ENCODE data around the gene SP1.
"Not testable (repeated sequence)": the region's sequence is repeated elsewhere in the genome, so short reads cannot be mapped to it uniquely, and the experiment has no call there.

Gene SP1

GRCh38 chr12:53413485-53414204, 33.7 kb downstream of the SP1 start:
- DNase-seq (ENCODE audit: low read depth in 2 of 2) = no peak

DNA sequence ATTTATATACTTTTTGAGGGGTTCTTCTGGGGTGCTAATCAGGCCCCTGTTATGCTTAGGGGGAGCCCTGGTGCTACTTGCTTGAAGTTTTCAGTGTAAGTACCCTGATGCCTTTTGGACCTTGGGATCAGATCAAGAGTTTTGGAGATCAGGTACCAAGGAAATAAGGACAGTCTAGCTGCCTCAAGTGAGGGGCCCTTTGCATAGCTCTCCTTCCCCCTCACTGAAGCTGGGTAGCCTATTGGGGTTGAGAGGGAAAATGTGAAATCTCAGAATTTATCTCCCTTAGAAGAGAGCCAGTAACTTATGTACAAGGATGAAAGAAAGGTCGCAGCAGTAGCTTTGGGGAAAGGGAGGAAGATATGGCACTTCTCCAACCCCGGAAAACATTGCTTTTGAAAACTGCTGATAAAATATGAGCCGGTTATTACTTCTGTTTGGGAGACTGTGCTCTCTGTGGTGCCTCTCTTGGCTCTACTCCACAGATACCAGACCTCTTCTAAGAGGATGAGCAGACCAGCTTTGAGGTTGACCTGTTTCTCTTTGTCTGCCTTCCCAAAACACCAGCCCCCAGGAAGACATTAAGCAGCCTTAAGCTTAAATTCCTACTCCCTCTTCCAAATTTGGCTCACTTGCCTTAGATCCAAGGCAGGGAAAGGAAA, 34.9 kb downstream of the SP1 start:
- no peak for DNase-seq (ENCODE audit: low read depth in 2 of 2)

DNA sequence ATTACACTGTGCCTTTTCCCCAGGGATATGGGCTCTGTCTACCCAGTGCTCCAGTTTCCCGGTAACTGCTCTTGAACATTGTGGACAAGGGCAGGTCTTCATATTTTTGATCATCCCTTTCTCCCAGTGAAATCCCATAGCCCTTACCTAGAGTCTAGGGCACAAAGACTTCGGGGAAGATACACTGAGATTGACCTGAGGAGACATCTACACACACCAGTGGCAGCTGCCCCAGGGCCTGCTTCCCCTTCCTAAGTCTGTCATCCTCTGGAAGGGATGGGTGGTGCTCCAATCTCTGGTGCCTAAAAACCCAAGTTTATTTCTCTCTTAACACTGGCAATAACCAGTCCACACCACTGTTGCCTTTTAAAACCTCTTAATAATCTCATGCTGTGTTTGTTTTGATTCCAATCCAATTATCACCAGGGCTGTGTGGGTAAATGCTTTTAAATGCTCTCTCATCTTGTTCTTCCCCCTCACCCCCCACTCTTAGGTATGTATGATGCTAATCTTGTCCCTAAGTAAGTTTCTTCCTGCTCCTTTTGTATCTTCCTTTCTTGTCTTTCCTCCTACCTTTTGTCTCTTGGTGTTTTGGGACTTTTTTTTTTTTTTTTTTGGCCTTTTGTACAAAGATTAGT, 35.9 kb downstream of the SP1 start:
- DNase-seq (ENCODE audit: low read depth in 2 of 2) = not testable (repeated sequence)

DNA sequence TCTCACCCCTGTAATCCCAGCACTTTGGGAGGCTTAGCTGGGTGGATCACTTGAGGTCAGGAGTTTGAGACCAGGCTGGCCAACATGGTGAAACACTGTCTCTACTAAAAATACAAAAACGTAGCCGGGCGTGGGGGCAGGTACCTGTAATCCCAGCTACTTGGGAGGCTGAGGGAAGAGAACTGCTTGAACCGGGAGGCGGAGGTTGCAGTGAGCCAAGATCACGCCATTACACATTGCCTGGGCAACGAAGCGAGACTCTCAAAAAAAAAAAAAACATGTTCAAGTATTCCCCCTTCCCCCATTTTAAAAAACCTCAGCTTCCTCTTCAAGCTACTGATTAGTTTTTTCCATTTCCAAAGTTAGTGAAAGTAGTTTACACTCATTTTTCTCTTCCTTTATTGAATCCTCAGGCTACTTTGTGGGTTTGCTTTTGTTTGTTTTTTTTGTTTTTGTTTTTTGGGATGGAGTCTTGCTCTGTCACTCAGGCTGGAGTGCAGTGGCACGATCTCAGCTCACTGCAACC, 37.4 kb downstream of the SP1 start:
- DNase-seq (ENCODE audit: low read depth in 2 of 2) = not testable (repeated sequence)

GRCh38 chr12:53418221-53418620, 38.2 kb downstream of the SP1 start:
- DNase-seq (ENCODE audit: low read depth in 2 of 2) = no peak

DNA sequence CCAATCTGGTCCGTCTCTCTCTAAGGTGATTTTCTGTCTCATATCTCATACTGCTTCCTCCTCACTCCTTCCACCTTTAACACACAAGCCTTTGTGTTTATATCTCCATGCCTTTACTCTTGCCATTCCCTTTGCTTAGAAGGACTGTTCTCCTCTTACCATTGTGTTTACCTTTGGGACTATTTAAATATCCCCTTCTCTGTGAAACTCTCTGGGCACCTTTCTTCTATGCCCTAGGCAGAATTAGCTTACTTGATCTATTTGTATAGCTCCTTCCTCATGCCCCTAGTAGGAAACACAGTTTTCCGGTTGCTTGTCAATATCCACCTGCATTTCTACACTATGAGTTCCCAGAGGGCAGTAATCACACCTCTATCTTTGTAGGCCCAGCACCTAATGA, 39.8 kb downstream of the SP1 start:
- no peak for DNase-seq (ENCODE audit: low read depth in 2 of 2)

DNA sequence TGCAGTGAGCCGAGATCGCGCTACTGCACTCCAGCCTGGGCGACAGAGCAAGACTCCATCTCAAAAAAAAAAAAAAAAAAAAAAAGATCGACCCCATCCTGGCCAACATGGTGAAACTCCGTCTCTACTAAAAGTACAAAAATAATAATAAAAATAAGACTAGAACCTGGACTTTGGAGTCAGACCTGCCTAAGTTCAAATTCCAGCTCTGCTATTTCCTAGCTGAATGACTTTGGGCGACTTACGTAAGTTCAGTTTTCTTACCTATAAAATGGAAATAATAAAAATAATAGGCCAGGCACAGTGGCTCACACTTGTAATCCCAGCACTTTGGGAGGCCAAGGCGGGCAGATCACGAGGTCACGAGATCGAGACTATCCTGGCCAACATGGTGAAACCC, 42.3 kb downstream of the SP1 start:
- DNase-seq (ENCODE audit: low read depth in 2 of 2) = not testable (repeated sequence)

DNA sequence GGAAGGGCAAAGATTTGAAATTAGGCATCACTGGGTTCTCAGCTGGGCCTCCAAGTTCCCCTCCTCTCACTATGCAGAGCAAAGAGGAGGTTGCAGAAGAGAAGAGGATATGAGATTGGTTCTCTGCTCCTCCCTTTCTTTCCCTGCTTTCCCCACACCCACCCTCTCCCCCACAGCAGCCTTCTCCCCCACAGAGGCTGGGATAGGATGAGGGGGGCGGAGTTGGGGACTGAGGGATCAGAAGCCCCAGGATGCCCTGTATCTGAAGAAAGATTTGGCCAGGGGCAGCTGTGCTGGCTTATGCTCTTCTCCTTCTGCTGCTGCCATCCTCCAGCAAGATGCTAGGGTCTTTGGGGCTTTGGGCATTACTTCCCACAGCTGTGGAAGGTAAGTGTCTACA, 43.6 kb downstream of the SP1 start, which contains the start of gene AMHR2:
AMHR2 (plus strand) TSS at position 259 of the 400 bp plus-strand sequence; CDS start at position 339, 80 bp downstream.
- no peak for DNase-seq (ENCODE audit: low read depth in 2 of 2)

- DNase-seq (ENCODE audit: low read depth in 2 of 2) = no peak
Observed at GRCh38 chr12:53424626-53425514, 44.9 kb downstream of the SP1 start.

DNA sequence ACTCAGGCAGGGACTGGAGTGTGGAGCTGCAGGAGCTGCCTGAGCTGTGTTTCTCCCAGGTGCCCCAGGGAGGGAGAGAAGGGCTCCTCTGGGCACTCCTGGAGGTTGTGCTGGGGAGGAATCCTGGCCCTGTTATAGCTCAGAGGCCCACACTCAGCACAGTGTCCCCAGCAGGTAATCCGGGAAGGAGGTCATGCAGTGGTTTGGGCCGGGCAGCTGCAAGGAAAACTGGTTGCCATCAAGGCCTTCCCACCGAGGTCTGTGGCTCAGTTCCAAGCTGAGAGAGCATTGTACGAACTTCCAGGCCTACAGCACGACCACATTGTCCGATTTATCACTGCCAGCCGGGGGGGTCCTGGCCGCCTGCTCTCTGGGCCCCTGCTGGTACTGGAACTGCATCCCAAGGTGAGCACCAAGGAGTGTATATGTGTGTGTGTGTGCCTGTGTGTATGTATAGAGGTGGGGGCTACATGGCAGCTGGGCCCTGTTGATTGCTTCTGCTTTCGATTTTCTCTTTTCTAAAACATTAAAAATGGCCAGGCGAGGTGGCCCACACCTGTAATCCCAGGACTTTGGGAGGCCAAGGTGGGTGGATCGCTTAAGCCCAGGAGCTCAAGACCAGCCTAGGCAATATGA, 45.7 kb downstream of the SP1 start:
- DNase-seq (ENCODE audit: low read depth in 2 of 2) = no peak

DNA sequence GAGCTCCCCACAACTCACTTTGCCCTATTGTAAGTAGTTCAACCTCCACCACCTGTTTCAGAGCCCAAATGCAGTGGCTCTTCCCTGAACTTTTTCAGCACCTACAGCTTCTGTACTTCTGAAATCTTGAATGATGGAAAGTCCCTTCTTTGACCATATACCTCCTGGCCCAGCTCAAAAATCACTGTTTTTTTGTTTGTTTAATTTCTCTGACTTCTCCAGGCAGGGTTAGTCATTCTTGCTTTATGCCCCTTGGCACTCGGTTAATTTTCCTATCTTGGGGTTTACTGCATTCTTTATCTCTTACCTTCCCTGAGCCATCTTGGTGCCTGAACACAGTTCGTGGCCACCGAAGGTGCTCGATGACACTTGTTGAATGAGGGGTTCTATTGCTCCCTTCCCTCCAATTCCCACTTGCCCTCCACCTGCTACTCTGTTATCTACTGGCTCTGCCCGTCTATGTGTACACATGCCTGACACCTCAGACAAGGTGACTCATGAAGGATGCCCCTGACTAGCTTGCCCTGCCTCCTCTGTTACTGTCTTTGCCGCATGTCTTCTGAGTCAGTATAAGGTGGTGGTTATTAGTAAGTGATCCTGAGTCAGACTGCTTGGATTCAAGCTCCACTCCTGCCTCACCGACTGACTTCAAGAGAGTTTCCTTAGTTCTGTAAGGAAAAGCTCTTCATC, 48.1 kb downstream of the SP1 start:
- no peak for DNase-seq (ENCODE audit: low read depth in 2 of 2)

GRCh38 chr12:53428741-53429140, 48.8 kb downstream of the SP1 start:
- DNase-seq (ENCODE audit: low read depth in 2 of 2) = no peak

GRCh38 chr12:53430116-53430515, 50.1 kb downstream of the SP1 start:
- no peak for DNase-seq (ENCODE audit: low read depth in 2 of 2)

DNA sequence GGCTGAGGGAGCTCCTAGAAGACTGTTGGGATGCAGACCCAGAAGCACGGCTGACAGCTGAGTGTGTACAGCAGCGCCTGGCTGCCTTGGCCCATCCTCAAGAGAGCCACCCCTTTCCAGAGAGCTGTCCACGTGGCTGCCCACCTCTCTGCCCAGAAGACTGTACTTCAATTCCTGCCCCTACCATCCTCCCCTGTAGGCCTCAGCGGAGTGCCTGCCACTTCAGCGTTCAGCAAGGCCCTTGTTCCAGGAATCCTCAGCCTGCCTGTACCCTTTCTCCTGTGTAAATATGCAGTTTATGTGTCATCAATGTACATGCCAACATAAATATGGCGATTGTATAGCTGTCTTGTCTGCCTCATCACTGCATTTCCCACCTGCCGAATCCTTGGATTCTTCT, 51.2 kb downstream of the SP1 start:
- DNase-seq (ENCODE audit: low read depth in 2 of 2) = no peak

DNA sequence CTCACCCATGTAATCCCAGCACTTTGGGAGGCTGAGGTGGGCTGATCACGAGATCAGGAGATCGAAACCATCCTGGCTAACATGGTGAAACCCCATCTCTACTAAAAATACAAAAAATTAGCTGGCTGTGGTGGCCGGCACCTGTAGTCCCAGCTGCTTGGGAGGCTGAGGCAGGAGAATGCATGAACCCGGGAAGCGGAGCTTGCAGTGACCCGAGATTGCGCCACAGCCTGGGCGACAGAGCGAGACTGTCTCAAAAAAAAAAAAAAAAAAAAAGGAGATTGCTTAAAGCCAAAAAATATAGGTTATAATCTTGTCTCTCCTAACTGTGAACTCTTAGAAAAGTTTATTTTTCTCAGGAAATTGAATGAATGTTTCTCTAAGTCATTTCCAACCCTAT, 55.4 kb downstream of the SP1 start:
- not testable (repeated sequence) for DNase-seq (ENCODE audit: low read depth in 2 of 2)

- DNase-seq (ENCODE audit: low read depth in 2 of 2) = not testable (repeated sequence)
Observed at GRCh38 chr12:53439582-53439981, 59.6 kb downstream of the SP1 start.

GRCh38 chr12:53441040-53441833, 61.3 kb downstream of the SP1 start, which contains the start of gene PRR13:
Gene PRR13, plus strand, starts transcription at chr12:53441734. Its CDS starts 981 bp downstream, at chr12:53442715.
- peak; percentile 94 to 97 for DNase-seq (ENCODE audit: low read depth in 2 of 2)

- DNase-seq (ENCODE audit: low read depth in 2 of 2) = no peak
Observed at GRCh38 chr12:53443955-53444354, 64.0 kb downstream of the SP1 start.

DNA sequence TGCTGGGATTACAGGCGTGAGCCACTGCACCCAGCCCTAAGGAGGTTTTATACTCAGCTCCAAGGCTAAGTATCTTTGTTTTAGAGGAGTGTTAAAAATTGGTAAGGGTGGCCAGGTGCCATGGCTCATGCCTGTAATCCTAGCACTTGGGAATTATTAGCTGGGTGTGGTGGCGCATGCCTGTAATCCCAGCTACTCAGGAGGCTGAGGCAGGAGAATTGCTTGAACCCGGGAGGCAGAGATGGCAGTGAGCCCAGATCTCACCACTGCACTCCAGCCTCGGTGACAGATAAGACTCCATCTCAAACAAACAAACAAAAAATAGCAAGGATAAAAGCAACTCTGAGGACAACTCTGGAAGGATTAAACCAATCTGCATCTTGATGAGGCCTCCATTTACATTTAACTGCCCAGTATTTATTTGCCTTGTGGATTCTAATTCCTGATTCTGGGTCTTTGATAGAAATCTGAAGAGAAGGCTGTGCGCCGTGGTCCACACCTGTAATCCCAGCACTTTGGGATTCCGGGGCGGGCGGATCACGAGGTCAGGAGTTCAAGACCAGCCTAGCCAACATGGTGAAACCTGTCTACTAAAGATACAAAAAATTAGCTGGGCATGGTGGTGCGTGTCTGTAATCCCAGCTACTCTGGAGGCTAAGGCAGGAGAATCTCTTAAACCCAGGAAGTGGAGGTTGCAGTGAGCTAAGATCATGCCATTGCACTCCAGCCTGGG, 64.8 kb downstream of the SP1 start:
- DNase-seq (ENCODE audit: low read depth in 2 of 2) = not testable (repeated sequence)

Data from stimulated activated CD8-positive, alpha-beta memory T cell treated with anti-CD3 and anti-CD28 coated beads, Interleukin-7, amount 100 ng/mL, for 1 hour (primary cell).